Transverse colon (tissue), 4 donors: ENCODE data around the gene ZNF804A. TPM values are rescaled to one million over a fixed set of nuclear protein-coding genes. Genes with fewer than 3 reads are reported as not detected.

Source experiments
- DNase-seq: peaks from one replicate; pipeline ENCODE4 v3.0.0-alpha.2; 2019
- H3K27ac ChIP-seq, 4 donors: fragments of 200-600 bp; sonication (generic); 2 replicates each; pipeline ENCODE4 v1.5.1; 2016 to 2018; ENCODE audit warnings: inconsistent platforms in 4 of 4
- H3K27me3 ChIP-seq: fragments of 200-600 bp; sonication (generic); 2 replicates; pipeline ENCODE4 v1.5.1; 2017; ENCODE audit warnings: inconsistent platforms
- H3K36me3 ChIP-seq, 4 donors: fragments of 200-600 bp; sonication (generic); 2 replicates each; pipeline ENCODE4 v1.5.1; 2017 to 2019; ENCODE audit warnings: inconsistent platforms in 4 of 4
- H3K4me1 ChIP-seq, 4 donors: fragments of 200-600 bp; sonication (generic); 2 replicates each; pipeline ENCODE4 v1.5.1; 2017 to 2020; ENCODE audit warnings: inconsistent platforms in 4 of 4
- H3K4me3 ChIP-seq, 4 donors: fragments of 200-600 bp; sonication (generic); 1 replicate in 1 of 4; 2 replicates in 3 of 4; pipeline versions ENCODE4 v1.5.1 to v1.6.1; 2017 to 2019; ENCODE audit warnings: inconsistent platforms in 4 of 4
- H3K9me3 ChIP-seq, 2 donors: fragments of 200-600 bp; sonication (generic); 2 replicates each; pipeline ENCODE4 v1.5.1; 2017 to 2019; ENCODE audit warnings: inconsistent platforms in 2 of 2
- CTCF ChIP-seq, 5 experiments: fragments of 200-600 bp in 3 of 5; fragments of 450-650 bp in 2 of 5; sonication (generic) in 3 of 5; IDR thresholded peaks; 1 replicate in 2 of 5; 2 replicates in 3 of 5; pipeline ENCODE4 v1.5.1; 2016 to 2017; ENCODE audit warnings: antibody characterized with exemption in 5 of 5, inconsistent platforms in 3 of 5, mild to moderate bottlenecking in 2 of 5, moderate library complexity in 1 of 5
- EP300 ChIP-seq: sonication (generic); formaldehyde crosslinking; IDR thresholded peaks from one replicate; pipeline ENCODE4 v1.6.1; 2017; ENCODE audit warnings: antibody characterized with exemption, low read depth
- POLR2A ChIP-seq: fragments of 450-650 bp; IDR thresholded peaks from one replicate; pipeline ENCODE4 v1.6.1; 2016; ENCODE audit warnings: antibody characterized with exemption, mild to moderate bottlenecking, moderate library complexity
- POLR2AphosphoS5 ChIP-seq, 3 donors: sonication (generic); formaldehyde crosslinking; IDR thresholded peaks; one replicate each; pipeline ENCODE4 v1.6.1; 2016; ENCODE audit warnings: antibody characterized with exemption in 3 of 3
- WGBS, 2 donors: methylation state at CpG; one replicate each; pipeline ENCODE4 v1.1.5; 2018; ENCODE audit warnings: low coverage in 1 of 2; 5-methylcytosine and 5-hydroxymethylcytosine counted together
- in situ Hi-C, 4 donors: fragments of 200-750 bp; cut with MboI; loops; one replicate each; pipeline versions ENCODE4 v1.15.0 to v1.15.1; 2017; ENCODE audit warnings: low sequenced_read_pairs in 3 of 4, low pct_ligation_motif_present in 1 of 4, low pct_unique_long_range_greater_than_20kb in 1 of 4
- intact Hi-C: fragments of 100-400 bp; cut with DNase I; formaldehyde crosslinking; loops from one replicate; pipeline ENCODE4 v1.15.1; 2023; ENCODE audit warnings: low total_unique reads
- total RNA-seq, 4 donors: library from RNA; depleted of rRNA; stranded (reverse); fragments of >200 nt; gene quantifications; one replicate each; pipeline ENCODE4 v1.1.0, GENCODE V29; 2016

Gene ZNF804A
- total RNA-seq, 4 donors from 2014 or later: 0.16 to 1.5 (median 0.70) TPM

DNA sequence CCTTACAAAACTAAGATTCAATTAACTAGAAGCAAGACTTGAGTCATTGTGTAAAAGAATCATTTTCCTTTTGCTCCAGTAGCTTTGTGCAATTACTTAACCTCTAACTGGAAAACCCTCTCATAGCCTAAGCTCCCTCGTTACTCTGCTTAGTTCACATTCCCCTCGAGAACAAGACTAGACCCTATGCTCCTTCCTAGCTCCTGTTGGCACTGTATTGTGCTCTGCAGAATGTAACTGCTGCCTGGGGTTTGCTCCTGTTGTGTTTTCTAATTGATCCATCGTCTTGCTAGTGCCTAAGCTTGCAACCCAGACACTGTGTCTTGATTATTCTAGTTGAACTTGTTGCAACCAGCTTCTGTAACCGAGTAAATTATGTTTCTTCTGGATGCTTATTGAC is 347.0 kb downstream of the ZNF804A start:
- Histone ChIP-seq H3K27me3 (no peaks in the 10 kb centered on the region), H3K27ac (no peak overlapping the region), H3K9me3 (no peaks in the 10 kb centered on the region), H3K4me3 (no peak overlapping the region), H3K36me3 (no peaks in the 10 kb centered on the region), H3K4me1 (no peaks in the 10 kb centered on the region)
- in situ Hi-C loops: no loop called here
- no peak for DNase-seq
- 63 to 72% methylated on average over 4 of the region's 4 CpGs for WGBS, 2 donors
- intact Hi-C loops: no loop called here
- TF ChIP-seq POLR2A (no peak), EP300 (no peak), POLR2AphosphoS5 (IDR thresholded peaks at IDR 0.05) (no peak), CTCF (IDR thresholded peaks at IDR 0.05) (no peak)

DNA sequence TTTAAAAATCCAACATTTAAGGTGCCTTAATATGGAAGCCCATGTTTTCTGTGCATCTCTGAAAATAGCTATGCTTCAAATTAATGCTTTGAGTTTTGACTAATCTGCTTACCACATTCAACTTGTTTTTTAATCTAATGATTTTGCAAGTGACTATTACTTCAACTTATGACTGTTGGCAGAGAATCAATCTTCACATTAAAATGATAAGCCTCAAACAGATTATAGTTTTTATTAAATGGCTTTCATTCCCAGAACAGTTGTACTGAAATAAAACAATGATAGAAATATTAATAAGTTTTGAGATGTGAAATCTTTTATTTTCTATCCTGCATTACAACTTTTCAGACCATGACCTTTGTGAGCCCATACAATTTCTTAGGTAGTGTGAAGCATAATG is 347.5 kb downstream of the ZNF804A start:
- TF ChIP-seq CTCF (IDR thresholded peaks at IDR 0.05) (no peak), POLR2A (no peak)
- Histone ChIP-seq H3K27ac (no peak overlapping the region), H3K36me3 (no peaks in the 10 kb centered on the region), H3K9me3 (no peaks in the 10 kb centered on the region), H3K4me1 (no peaks in the 10 kb centered on the region), H3K4me3 (no peak overlapping the region), H3K27me3 (no peaks in the 10 kb centered on the region)
- in situ Hi-C loops: no loop called here
- intact Hi-C loops: no loop called here
- no peak for DNase-seq

DNA sequence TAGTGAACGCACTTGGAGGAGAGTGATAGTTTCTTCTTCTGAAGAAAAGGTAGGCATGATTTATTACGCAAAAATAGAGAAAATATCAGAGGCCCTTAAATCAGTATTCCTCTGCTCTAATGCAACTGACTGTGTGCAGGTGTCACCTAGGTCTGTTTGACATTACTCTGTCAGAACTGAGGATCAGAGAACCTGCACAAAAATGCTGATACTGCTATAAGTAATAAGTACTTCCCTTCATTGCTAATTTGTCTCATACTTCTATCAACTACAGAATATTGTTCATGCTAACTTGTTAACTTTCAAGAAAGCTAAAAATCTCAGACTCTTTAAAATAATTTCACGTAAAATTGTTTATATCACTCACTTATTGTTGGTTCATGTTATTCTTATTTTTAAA is 358.5 kb downstream of the ZNF804A start:
- no peak for TF ChIP-seq CTCF (IDR thresholded peaks at IDR 0.05)
- no peak for TF ChIP-seq EP300
- TF ChIP-seq POLR2AphosphoS5 (IDR thresholded peaks at IDR 0.05): no peak
- TF ChIP-seq POLR2A: no peak
- in situ Hi-C loops: no loop called here
- 92 to 93% methylated on average over 3 of the region's 3 CpGs for WGBS, 2 donors
- Histone ChIP-seq H3K36me3 (no peaks in the 10 kb centered on the region), H3K9me3 (peaks cover 0 to 5% of the 10 kb centered on the region in 2 donors), H3K27me3 (no peaks in the 10 kb centered on the region), H3K4me1 (no peaks in the 10 kb centered on the region), H3K27ac (no peak overlapping the region), H3K4me3 (no peak overlapping the region)
- no peak for DNase-seq
- intact Hi-C loops: no loop called here

DNA sequence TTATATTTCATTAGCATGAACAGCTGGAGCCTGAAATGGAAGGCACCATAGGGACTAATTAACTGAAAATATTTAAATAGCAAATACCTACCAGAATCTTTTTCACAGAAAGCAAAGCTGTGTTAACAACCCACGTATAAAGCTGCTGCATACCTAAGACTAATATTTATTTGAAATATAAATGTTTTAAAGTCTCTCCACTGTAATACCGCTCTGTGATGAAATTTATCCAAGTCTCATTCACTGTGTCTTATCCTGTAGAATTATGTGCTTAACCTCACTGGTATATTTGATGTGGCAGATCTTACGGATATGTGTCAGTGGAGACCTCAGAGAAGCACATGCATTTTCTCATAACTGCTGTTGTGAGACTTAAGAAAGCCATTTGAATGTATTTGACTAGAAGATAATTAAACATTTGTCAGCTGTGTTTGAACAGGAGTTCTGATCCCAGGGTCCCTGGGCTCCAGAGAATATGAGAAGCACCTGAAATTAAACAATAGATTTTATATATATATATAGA is 373.3 kb downstream of the ZNF804A start:
- in situ Hi-C loops: no loop called here
- no peak for TF ChIP-seq EP300
- TF ChIP-seq CTCF (IDR thresholded peaks at IDR 0.05): no peak
- no peak for TF ChIP-seq POLR2A
- no peak for TF ChIP-seq POLR2AphosphoS5 (IDR thresholded peaks at IDR 0.05)
- 69 to 81% methylated on average over 3 of the region's 3 CpGs for WGBS, 2 donors
- no peaks in the 10 kb centered on the region for H3K36me3 ChIP-seq
- no peaks in the 10 kb centered on the region for H3K27me3 ChIP-seq
- no peaks in the 10 kb centered on the region for H3K9me3 ChIP-seq
- no peak for DNase-seq
- intact Hi-C loops: no loop called here
- H3K4me3 ChIP-seq: no peak overlapping the region
- H3K4me1 ChIP-seq: no peaks in the 10 kb centered on the region
- no peak overlapping the region for H3K27ac ChIP-seq
